HepG2 (cell line): ENCODE data around the gene EMC10. TPM values are rescaled to one million over a fixed set of nuclear protein-coding genes. Genes with fewer than 3 reads are reported as not detected.

Experiments used
- ATAC-seq: fragments of 200-7000 bp; cut with Tn5 transposase; 3 replicates; pipeline ENCODE4 v1.9.1; 2020; ENCODE audit warnings: mild to moderate bottlenecking, moderate library complexity
- BruUV-seq: library from RNA; stranded (reverse); fragments of 400-500 nt; replicated peaks from 2 replicates; lab custom pipeline; 2021; lab: Mats Ljungman, UMichigan
- CTCF ChIA-PET: fragments of 300-600 bp; formaldehyde crosslinking; extraction: SDS; loops from one replicate; lab custom pipeline; 2021; ENCODE audit warnings: low total read pairs, inconsistent platforms, low intra/inter-chr PET ratio; lab: Yijun Ruan, JAX
- POLR2A ChIA-PET: fragments of 350-600 bp; sonication (Branson Sonifier 250); formaldehyde crosslinking; loops from one replicate; lab custom pipeline; 2020; ENCODE audit warnings: antibody characterized with exemption, inconsistent platforms; lab: Yijun Ruan, JAX
- DNase-seq: peaks from one replicate; pipeline ENCODE4 v3.0.0-alpha.2; 2015; ENCODE audit warnings: low spot score
- FAIRE-seq: peaks from 3 replicates; lab custom pipeline; 2011; peaks lifted over from hg19 to GRCh38; lab: Jason Lieb, UNC
- H2AFZ ChIP-seq: one replicate; pipeline ENCODE4 v1.6.1; 2011; ENCODE audit warnings: low read length, inconsistent platforms
- H3K27ac ChIP-seq: fragments of 300-600 bp; 3 replicates; pipeline ENCODE4 v1.8.0; 2011; ENCODE audit warnings: mixed run types, mild to moderate bottlenecking, mixed read lengths, low read length, inconsistent platforms; ENCODE audit not compliant: insufficient read depth; ENCODE audit errors: extremely low read length
- H3K27me3 ChIP-seq, 2 experiments: fragments of 200-600 bp in 1 of 2; 2 replicates in 1 of 2; 3 replicates in 1 of 2; pipeline versions ENCODE4 v1.6.0 to v1.8.0; 2011; ENCODE audit warnings: low read length in 2 of 2, mild to moderate bottlenecking in 2 of 2, moderate library complexity in 2 of 2, inconsistent platforms in 1 of 2; ENCODE audit not compliant: insufficient read depth in 2 of 2, control insufficient read depth in 1 of 2
- H3K36me3 ChIP-seq, 2 experiments: fragments of 200-600 bp in 1 of 2; replicated peaks in 1 of 2; 2 replicates in 1 of 2; 3 replicates in 1 of 2; pipeline versions ENCODE4 v1.5.1 to v1.8.0; 2011; ENCODE audit warnings: low read length in 2 of 2, inconsistent platforms in 1 of 2; ENCODE audit not compliant: insufficient read depth in 2 of 2, control insufficient read depth in 1 of 2
- H3K4me1 ChIP-seq: 2 replicates; pipeline ENCODE4 v1.5.1; 2012; ENCODE audit warnings: low read length, inconsistent platforms; ENCODE audit not compliant: insufficient read depth
- H3K4me2 ChIP-seq: 2 replicates; pipeline ENCODE4 v1.6.0; 2011; ENCODE audit warnings: low read depth, low read length, inconsistent platforms
- H3K4me3 ChIP-seq, 3 experiments: fragments of 200-600 bp in 1 of 3; sonication (generic), shearing (Covaris generic) in 1 of 3; replicated peaks in 1 of 3; 2 replicates each; pipeline ENCODE4 v1.5.1; 2011 to 2016; ENCODE audit warnings: low read length in 3 of 3, inconsistent platforms in 2 of 3, low read depth in 2 of 3, mild to moderate bottlenecking in 2 of 3, control low read depth in 1 of 3, mixed read lengths in 1 of 3; ENCODE audit not compliant: insufficient read depth in 1 of 3
- H3K79me2 ChIP-seq: one replicate; pipeline ENCODE4 v1.6.1; 2011; ENCODE audit warnings: low read length, inconsistent platforms; ENCODE audit not compliant: insufficient read depth
- H3K9ac ChIP-seq: 2 replicates; pipeline ENCODE4 v1.6.0; 2011; ENCODE audit warnings: mild to moderate bottlenecking, low read depth, low read length, inconsistent platforms; ENCODE audit not compliant: insufficient read depth
- H3K9me3 ChIP-seq: 2 replicates; pipeline ENCODE4 v1.5.1; 2012; ENCODE audit warnings: mild to moderate bottlenecking, low read length
- H4K20me1 ChIP-seq: 2 replicates; pipeline ENCODE4 v1.6.0; 2011; ENCODE audit warnings: inconsistent platforms, mild to moderate bottlenecking, low read length, moderate library complexity; ENCODE audit not compliant: insufficient read depth
- EEA1 ChIP-seq: sonication (generic); formaldehyde crosslinking; IDR thresholded peaks from 2 replicates; pipeline ENCODE4 v1.5.1; 2020; ENCODE audit warnings: mild to moderate bottlenecking, missing genetic modification reagents, borderline replicate concordance
- ESRRA ChIP-seq: sonication (generic); formaldehyde crosslinking; IDR thresholded peaks from 2 replicates; pipeline ENCODE4 v1.5.1; 2020; ENCODE audit warnings: mild to moderate bottlenecking, low read depth, missing genetic modification reagents
- KAT8 ChIP-seq: IDR thresholded peaks from 2 replicates; pipeline ENCODE4 v1.6.1; 2016; ENCODE audit warnings: missing genetic modification reagents, missing compliant biosample characterization
- NR2F1 ChIP-seq, 2 experiments: fragments of 450-650 bp in 1 of 2; formaldehyde crosslinking in 1 of 2; IDR thresholded peaks; 2 replicates each; pipeline versions ENCODE4 v1.5.0 to v1.6.1; 2016 to 2020; ENCODE audit warnings: mild to moderate bottlenecking in 1 of 2, missing compliant biosample characterization in 1 of 2, missing genetic modification reagents in 1 of 2, moderate library complexity in 1 of 2
- PRPF4 ChIP-seq: fragments of 200-400 bp; formaldehyde crosslinking; IDR thresholded peaks from 2 replicates; pipeline ENCODE4 v1.6.1; 2016; ENCODE audit warnings: low read length, low read depth; ENCODE audit not compliant: poor library complexity, severe bottlenecking
- REPIN1 ChIP-seq: sonication (generic); formaldehyde crosslinking; IDR thresholded peaks from 2 replicates; pipeline ENCODE4 v1.8.0; 2022; ENCODE audit warnings: missing genetic modification reagents, low read depth, mild to moderate bottlenecking, borderline replicate concordance
- ZBTB21 ChIP-seq: sonication (generic); formaldehyde crosslinking; IDR thresholded peaks from 2 replicates; pipeline ENCODE4 v1.4.0; 2020; ENCODE audit warnings: missing genetic modification reagents
- ZBTB8A ChIP-seq: sonication (generic); formaldehyde crosslinking; IDR thresholded peaks from 2 replicates; pipeline ENCODE4 v1.4.0; 2020; ENCODE audit warnings: mild to moderate bottlenecking, low read depth, missing genetic modification reagents, borderline replicate concordance
- ZKSCAN1 ChIP-seq: fragments of 150-350 bp; IDR thresholded peaks from 2 replicates; pipeline ENCODE4 v1.6.1; 2014; ENCODE audit warnings: low read length
- ZNF496 ChIP-seq: sonication (generic); formaldehyde crosslinking; IDR thresholded peaks from 2 replicates; pipeline ENCODE4 v1.8.1; 2023; ENCODE audit warnings: mild to moderate bottlenecking, moderate library complexity, missing genetic modification reagents; ENCODE audit not compliant: insufficient replicate concordance
- WGBS: methylation state at CpG from one replicate; pipeline ENCODE4 v1.1.6; 2017; ENCODE audit warnings: low lambda C conversion rate; 5-methylcytosine and 5-hydroxymethylcytosine counted together
- in situ Hi-C: cut with HindIII; loops from 2 replicates; pipeline ENCODE4 v1.10.0; 2017; ENCODE audit warnings: low pct_unique_long_range_greater_than_20kb; ENCODE audit not compliant: extremely low pct_ligation_motif_present
- intact Hi-C: fragments of 100-400 bp; cut with micrococcal nuclease; formaldehyde crosslinking; loops from one replicate; pipeline ENCODE4 v1.10.0; 2022; ENCODE audit not compliant: unreplicated experiment
- polyA plus RNA-seq, 8 experiments: library from polyadenylated mRNA; depleted of rRNA in 3 of 8; stranded (reverse) in 7 of 8; unstranded in 1 of 8; fragments of >200 nt; fragmentation: Illumina TruSeq in 4 of 8; extraction: Trizol in 4 of 8; gene quantifications; 2 replicates each; pipeline versions ENCODE4 v1.2.1 to v1.2.3, GENCODE V29; 2011 to 2016; ENCODE audit warnings: low read depth in 4 of 8, missing spikeins in 1 of 8, mixed read lengths in 1 of 8; ENCODE audit not compliant: insufficient read depth in 1 of 8
- total RNA-seq, 5 experiments: library from RNA; depleted of rRNA; stranded (reverse); fragments of >200 nt; fragmentation: Illumina TruSeq; extraction: Trizol; gene quantifications; 2 replicates each; pipeline ENCODE4 v1.2.3, GENCODE V29; 2016; ENCODE audit warnings: low read depth in 1 of 5
- TF ChIP-seq, protein P1 (sequence below): sonication (generic); formaldehyde crosslinking; IDR thresholded peaks from 2 replicates; pipeline ENCODE4 v1.4.0; 2020; ENCODE audit warnings: missing genetic modification reagents, low read depth, mild to moderate bottlenecking, borderline replicate concordance
- TF ChIP-seq, protein P2 (sequence below): IDR thresholded peaks from 2 replicates; pipeline ENCODE4 v1.6.1; 2016; ENCODE audit warnings: missing genetic modification reagents, missing compliant biosample characterization
- TF ChIP-seq, protein P3 (sequence below): sonication (generic); formaldehyde crosslinking; IDR thresholded peaks from 2 replicates; pipeline ENCODE4 v1.8.0; 2022; ENCODE audit warnings: mild to moderate bottlenecking, missing genetic modification reagents; ENCODE audit not compliant: insufficient replicate concordance
- TF ChIP-seq, protein P4 (sequence below): IDR thresholded peaks from 2 replicates; pipeline ENCODE4 v1.6.1; 2012; ENCODE audit warnings: low read depth, low read length, improper control_type of control experiment

EMC10 gene
- total and polyA plus RNA-seq, 2 of the 13 experiments (the other 11 are each of a cell fraction or from before 2014, with no cell fraction given): not detected

DNA sequence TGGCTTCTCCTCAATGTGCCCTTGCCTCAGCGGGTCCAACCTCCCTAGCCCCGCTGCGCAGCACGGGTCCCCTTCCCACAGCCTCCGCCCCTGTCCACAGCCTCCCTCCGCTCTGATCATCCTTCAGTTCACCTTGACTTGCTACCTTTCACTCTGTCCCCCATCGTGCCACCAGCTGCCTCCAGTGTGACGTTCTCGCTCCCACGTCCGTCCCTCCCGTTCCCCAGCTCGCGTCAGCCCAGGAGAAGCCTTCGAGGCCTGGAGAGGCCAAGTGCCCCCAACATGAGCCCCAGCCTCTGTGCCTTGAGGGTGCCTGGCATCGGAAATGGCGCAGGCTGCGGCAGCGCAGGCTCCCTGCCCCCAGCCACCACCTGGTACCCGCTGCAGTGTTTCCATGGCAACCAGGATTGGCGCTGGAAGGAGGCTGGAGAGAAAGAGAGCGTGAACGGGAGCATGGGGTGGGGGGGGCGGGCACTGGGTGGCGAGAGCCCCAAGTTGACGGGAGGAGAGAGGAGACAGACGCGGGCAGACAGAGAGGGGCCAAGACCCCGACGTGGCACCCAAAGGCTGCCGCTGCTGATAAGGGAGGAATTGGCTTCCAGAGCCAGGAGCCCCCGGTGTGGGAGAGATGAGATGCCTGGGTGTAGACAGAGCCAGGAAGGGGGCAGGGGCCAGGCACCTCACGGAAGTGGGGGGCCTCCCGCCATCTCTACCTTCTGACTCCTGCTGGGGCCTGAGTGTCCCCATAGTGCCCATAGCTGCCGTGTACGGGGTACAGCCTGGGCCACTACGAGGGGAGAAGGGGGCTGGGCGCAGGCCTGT lies 38.2 kb downstream of the EMC10 start:
- POLR2A ChIA-PET: no interaction called here
- WGBS: 57% methylated on average over 38 of the region's 38 CpGs

DNA sequence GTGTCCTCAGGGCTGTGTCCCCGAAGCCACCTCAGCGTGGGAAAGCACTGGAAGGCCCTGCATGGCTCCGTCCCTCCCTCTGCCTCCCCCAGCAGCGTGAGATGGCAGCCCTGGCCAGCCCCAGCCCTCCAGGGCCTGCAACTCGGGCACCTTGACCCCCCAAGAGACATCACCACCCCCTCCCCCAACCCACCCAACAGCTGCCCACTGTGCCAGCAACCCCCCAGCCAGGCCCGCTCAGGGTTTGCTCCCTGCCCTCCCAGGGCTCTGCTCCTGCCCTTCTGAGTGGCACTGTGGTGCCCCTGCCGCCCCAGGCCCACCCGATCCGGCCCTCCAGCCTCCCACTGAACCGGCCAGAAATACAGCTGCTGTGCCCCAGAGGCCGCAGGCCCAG lies 38.9 kb downstream of the EMC10 start:
- in situ Hi-C loops (no loop called here), intact Hi-C loops (no loop called here)
- H3K4me1 ChIP-seq: peaks cover 29% of the 10 kb centered on the region
- H3K79me2 ChIP-seq: no peaks in the 10 kb centered on the region
- POLR2A ChIA-PET: no interaction called here
- no peaks in the 10 kb centered on the region for H3K9me3 ChIP-seq
- ATAC-seq: no peak
- H3K27ac ChIP-seq: no peak overlapping the region
- no peak overlapping the region for H3K9ac ChIP-seq
- no peak for FAIRE-seq
- no peak overlapping the region for H3K4me2 ChIP-seq
- H4K20me1 ChIP-seq: no peaks in the 10 kb centered on the region
- H3K27me3 ChIP-seq: no peaks in the 10 kb centered on the region; a peak in 2 of 5 replicates
- WGBS: 68% methylated on average over 6 of the region's 11 CpGs
- DNase-seq: no peak
- no peak overlapping the region for H3K4me3 ChIP-seq
- no peak overlapping the region for H2AFZ ChIP-seq
- H3K36me3 ChIP-seq: no peaks in the 10 kb centered on the region
- BruUV-seq: no TSS peak
- CTCF ChIA-PET: no interaction called here
- TF ChIP-seq, protein P1, sequence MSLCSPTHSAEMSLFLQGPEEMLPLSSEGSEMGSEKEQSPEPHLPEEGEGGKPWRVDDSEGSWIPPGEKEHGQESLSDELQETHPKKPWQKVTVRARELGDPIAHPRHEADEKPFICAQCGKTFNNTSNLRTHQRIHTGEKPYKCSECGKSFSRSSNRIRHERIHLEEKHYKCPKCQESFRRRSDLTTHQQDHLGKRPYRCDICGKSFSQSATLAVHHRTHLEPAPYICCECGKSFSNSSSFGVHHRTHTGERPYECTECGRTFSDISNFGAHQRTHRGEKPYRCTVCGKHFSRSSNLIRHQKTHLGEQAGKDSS: no peak
- TF ChIP-seq PRPF4 (no peak), ZNF496 (no peak), REPIN1 (CRISPR knock-in tag) (no peak), KAT8 (CRISPR knock-in tag) (no peak), ZBTB8A (no peak), ZKSCAN1 (no peak), NR2F1 (CRISPR knock-in tag; IDR thresholded peaks at IDR 0.05) (no peak)
- TF ChIP-seq, protein P2, sequence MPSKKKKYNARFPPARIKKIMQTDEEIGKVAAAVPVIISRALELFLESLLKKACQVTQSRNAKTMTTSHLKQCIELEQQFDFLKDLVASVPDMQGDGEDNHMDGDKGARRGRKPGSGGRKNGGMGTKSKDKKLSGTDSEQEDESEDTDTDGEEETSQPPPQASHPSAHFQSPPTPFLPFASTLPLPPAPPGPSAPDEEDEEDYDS (CRISPR knock-in tag): no peak
- TF ChIP-seq, protein P3, sequence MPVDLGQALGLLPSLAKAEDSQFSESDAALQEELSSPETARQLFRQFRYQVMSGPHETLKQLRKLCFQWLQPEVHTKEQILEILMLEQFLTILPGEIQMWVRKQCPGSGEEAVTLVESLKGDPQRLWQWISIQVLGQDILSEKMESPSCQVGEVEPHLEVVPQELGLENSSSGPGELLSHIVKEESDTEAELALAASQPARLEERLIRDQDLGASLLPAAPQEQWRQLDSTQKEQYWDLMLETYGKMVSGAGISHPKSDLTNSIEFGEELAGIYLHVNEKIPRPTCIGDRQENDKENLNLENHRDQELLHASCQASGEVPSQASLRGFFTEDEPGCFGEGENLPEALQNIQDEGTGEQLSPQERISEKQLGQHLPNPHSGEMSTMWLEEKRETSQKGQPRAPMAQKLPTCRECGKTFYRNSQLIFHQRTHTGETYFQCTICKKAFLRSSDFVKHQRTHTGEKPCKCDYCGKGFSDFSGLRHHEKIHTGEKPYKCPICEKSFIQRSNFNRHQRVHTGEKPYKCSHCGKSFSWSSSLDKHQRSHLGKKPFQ (CRISPR knock-in tag): no peak
- TF ChIP-seq, protein P4, sequence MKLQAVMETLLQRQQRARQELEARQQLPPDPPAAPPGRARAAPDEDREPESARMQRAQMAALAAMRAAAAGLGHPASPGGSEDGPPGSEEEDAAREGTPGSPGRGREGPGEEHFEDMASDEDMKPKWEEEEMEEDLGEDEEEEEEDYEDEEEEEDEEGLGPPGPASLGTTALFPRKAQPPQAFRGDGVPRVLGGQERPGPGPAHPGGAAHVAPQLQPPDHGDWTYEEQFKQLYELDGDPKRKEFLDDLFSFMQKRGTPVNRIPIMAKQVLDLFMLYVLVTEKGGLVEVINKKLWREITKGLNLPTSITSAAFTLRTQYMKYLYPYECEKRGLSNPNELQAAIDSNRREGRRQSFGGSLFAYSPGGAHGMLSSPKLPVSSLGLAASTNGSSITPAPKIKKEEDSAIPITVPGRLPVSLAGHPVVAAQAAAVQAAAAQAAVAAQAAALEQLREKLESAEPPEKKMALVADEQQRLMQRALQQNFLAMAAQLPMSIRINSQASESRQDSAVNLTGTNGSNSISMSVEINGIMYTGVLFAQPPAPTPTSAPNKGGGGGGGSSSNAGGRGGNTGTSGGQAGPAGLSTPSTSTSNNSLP: no peak

More for the DNA sequence above, 38.2 kb downstream of the EMC10 start:
- no peak for FAIRE-seq
- H3K4me2 ChIP-seq: no peak overlapping the region
- in situ Hi-C loops (no loop called here), intact Hi-C loops (no loop called here)
- no peak overlapping the region for H2AFZ ChIP-seq
- no peak overlapping the region for H3K27ac ChIP-seq
- no peak overlapping the region for H3K9ac ChIP-seq
- no peak overlapping the region for H3K4me3 ChIP-seq
- TF ChIP-seq EEA1 (CRISPR knock-in tag): no peak
- TF ChIP-seq ESRRA (CRISPR knock-in tag): no peak
- no peak for TF ChIP-seq ZBTB21 (CRISPR knock-in tag)
- CTCF ChIA-PET: no interaction called here
- DNase-seq: no peak
- no peaks in the 10 kb centered on the region for H4K20me1 ChIP-seq
- H3K27me3 ChIP-seq: no peaks in the 10 kb centered on the region; a peak in 2 of 5 replicates
- no peaks in the 10 kb centered on the region for H3K79me2 ChIP-seq
- H3K4me1 ChIP-seq: peaks cover 29% of the 10 kb centered on the region
- no peak for ATAC-seq
- BruUV-seq: no TSS peak
- no peaks in the 10 kb centered on the region for H3K36me3 ChIP-seq
- H3K9me3 ChIP-seq: no peaks in the 10 kb centered on the region
